Measurements from ENCODE around the gene PKD2. TPM values are rescaled to one million over a fixed set of nuclear protein-coding genes. Genes with fewer than 3 reads are reported as not detected.

PKD2 gene
- total RNA-seq, 1 experiment from 2014 or later: 38.4 TPM

DNA sequence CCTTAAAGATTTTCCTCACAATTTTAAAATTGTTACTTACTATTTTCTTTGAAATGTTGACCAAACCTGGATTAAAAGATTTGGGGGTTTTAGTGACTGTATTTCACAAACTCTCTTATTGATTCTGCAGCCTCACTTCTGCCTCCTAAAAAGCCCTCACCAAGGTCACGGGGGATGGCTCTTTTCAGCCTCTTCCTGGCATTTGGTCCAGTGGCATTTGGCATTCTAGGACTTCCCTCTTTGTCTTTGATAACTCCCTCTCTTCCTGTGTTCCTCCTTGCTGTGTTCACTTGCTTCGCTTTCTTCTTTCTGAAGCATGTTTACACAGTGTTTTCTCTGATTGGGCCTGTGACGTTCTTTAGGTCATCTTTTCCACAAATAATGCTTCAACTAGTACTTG, 21.5 kb downstream of the PKD2 start:
- no peak overlapping the region for H3K27ac ChIP-seq (ENCODE audit: insufficient read length, low read depth, low read length)
- H3K4me2 ChIP-seq (ENCODE audit: insufficient read depth, insufficient read length, low read length): no peak overlapping the region
- peaks cover 38 to 74% (median 65%) of the 10 kb centered on the region in 3 experiments for H3K36me3 Mint-ChIP-seq (ENCODE audit: insufficient read depth in 1 of 3, low read depth in 3 of 3)
- H4K8ac ChIP-seq (replicated peaks; ENCODE audit: insufficient read length, low read depth, low read length): no peak overlapping the region
- H3K79me2 ChIP-seq (ENCODE audit: insufficient read depth, low read length): no peaks in the 10 kb centered on the region; the same call in 1 of the 2 replicates
- no peaks in the 10 kb centered on the region for H4K20me1 ChIP-seq (ENCODE audit: control insufficient read depth, insufficient read depth, insufficient read length)
- H2BK15ac ChIP-seq (ENCODE audit: low read depth, low read length): no peak overlapping the region
- no peak for DNase-seq
- no peak overlapping the region for H2BK120ac ChIP-seq (ENCODE audit: low read depth, low read length, poor library complexity, severe bottlenecking)
- WGBS (ENCODE audit: extremely low coverage, insufficient read length, low lambda C conversion rate): no CpG with 5 or more reads among the region's 3 CpGs
- no peak overlapping the region for H2BK5ac ChIP-seq (ENCODE audit: insufficient read length, low read length)
- no peak overlapping the region for H3K56ac ChIP-seq (ENCODE audit: insufficient read length, low read depth, low read length)
- TF ChIP-seq, protein P1, sequence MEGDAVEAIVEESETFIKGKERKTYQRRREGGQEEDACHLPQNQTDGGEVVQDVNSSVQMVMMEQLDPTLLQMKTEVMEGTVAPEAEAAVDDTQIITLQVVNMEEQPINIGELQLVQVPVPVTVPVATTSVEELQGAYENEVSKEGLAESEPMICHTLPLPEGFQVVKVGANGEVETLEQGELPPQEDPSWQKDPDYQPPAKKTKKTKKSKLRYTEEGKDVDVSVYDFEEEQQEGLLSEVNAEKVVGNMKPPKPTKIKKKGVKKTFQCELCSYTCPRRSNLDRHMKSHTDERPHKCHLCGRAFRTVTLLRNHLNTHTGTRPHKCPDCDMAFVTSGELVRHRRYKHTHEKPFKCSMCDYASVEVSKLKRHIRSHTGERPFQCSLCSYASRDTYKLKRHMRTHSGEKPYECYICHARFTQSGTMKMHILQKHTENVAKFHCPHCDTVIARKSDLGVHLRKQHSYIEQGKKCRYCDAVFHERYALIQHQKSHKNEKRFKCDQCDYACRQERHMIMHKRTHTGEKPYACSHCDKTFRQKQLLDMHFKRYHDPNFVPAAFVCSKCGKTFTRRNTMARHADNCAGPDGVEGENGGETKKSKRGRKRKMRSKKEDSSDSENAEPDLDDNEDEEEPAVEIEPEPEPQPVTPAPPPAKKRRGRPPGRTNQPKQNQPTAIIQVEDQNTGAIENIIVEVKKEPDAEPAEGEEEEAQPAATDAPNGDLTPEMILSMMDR (conservative IDR thresholded peaks at IDR 0.05): no peak
- no peak overlapping the region for H2AFZ ChIP-seq (ENCODE audit: low read length)
- H3K9ac ChIP-seq (ENCODE audit: extremely low read depth, insufficient read length, low read length): no peak overlapping the region
- H3K9me3 ChIP-seq (ENCODE audit: control insufficient read depth, low read depth, low read length): peaks cover 5% of the 10 kb centered on the region
- H3K4ac ChIP-seq (ENCODE audit: low read depth, low read length): no peak overlapping the region
- no peak overlapping the region for H3K14ac ChIP-seq (ENCODE audit: insufficient read depth, low read length)
- no peak overlapping the region for H4K5ac ChIP-seq (ENCODE audit: insufficient read length, low read depth, low read length)
- H2BK20ac ChIP-seq (ENCODE audit: low read depth, low read length, poor library complexity, severe bottlenecking): no peak overlapping the region
- H3K79me1 ChIP-seq (ENCODE audit: insufficient read depth, low read depth, low read length, poor library complexity, severe bottlenecking): no peaks in the 10 kb centered on the region
- no peak overlapping the region for H3K23ac ChIP-seq (ENCODE audit: insufficient read length, low read depth, low read length)
- no peaks in the 10 kb centered on the region for H3K27me3 ChIP-seq (ENCODE audit: insufficient read depth, low read length)
- peaks cover 0 to 7% of the 10 kb centered on the region in 2 experiments; a peak in 2 of 4 replicates for H3K4me1 Mint-ChIP-seq
- no peak overlapping the region for H4K91ac ChIP-seq (ENCODE audit: insufficient read length, low read depth, low read length)
- no peaks in the 10 kb centered on the region for H3K23me2 ChIP-seq (ENCODE audit: insufficient read length, low read depth, low read length, poor library complexity, severe bottlenecking)
- no peaks in the 10 kb centered on the region for H3K4me1 ChIP-seq (ENCODE audit: insufficient read depth, low read length)
- H3K18ac ChIP-seq (ENCODE audit: insufficient read length, low read depth, low read length): no peak overlapping the region
- H2BK12ac ChIP-seq (ENCODE audit: insufficient read length, low read depth, low read length): no peak overlapping the region
- H3K4me3 Mint-ChIP-seq: no peak overlapping the region
- peaks cover 21 to 24% of the 10 kb centered on the region in 2 experiments for H3K9me3 Mint-ChIP-seq
- peaks cover 2% of the 10 kb centered on the region; the same call in 1 of the 2 replicates for H3K27me3 Mint-ChIP-seq (ENCODE audit: low read depth)
- no peak overlapping the region for H3T11ph ChIP-seq (ENCODE audit: low read length)
- peak overlapping the region in 1 of 3 experiments; percentile 52; a peak in 2 of 7 replicates for H3K27ac Mint-ChIP-seq
- H2AK5ac ChIP-seq (ENCODE audit: insufficient read length, low read length): no peak overlapping the region
